Pancreas (tissue), 10 donors: ENCODE data around the gene DOCK3. TPM values are rescaled to one million over a fixed set of nuclear protein-coding genes. Genes with fewer than 3 reads are reported as not detected.

Experiments
- ATAC-seq, 4 donors: fragments of 200-7000 bp; cut with Tn5 transposase; one replicate each; pipeline versions ENCODE4 v1.8.0 to v1.9.1; 2020; ENCODE audit warnings: mild to moderate bottlenecking in 4 of 4, moderate library complexity in 4 of 4
- DNase-seq, 6 donors: peaks; one replicate each; pipeline ENCODE4 v3.0.0-alpha.2; 2020
- FAIRE-seq: peaks from 2 replicates; lab custom pipeline; 2012; peaks lifted over from hg19 to GRCh38; lab: Jason Lieb, UNC
- H3K27ac ChIP-seq, 4 donors: fragments of 200-600 bp; sonication (generic); 1 replicate in 3 of 4; 2 replicates in 1 of 4; pipeline versions ENCODE4 v1.5.0 to v1.8.0; 2020
- H3K27me3 ChIP-seq, 4 donors: fragments of 200-600 bp; one replicate each; pipeline ENCODE4 v1.8.0; 2021
- H3K36me3 ChIP-seq, 3 donors: fragments of 200-600 bp; sonication (generic) in 1 of 3; one replicate each; pipeline versions ENCODE4 v1.5.0 to v1.8.0; 2020 to 2021
- H3K4me1 ChIP-seq, 3 donors: fragments of 200-600 bp; one replicate each; pipeline ENCODE4 v1.8.0; 2021
- H3K4me3 ChIP-seq, 4 donors: fragments of 200-600 bp; sonication (generic) in 2 of 4; one replicate each; pipeline versions ENCODE4 v1.5.0 to v1.8.0; 2020 to 2021
- H3K9me3 ChIP-seq, 4 donors: fragments of 200-600 bp; one replicate each; pipeline ENCODE4 v1.8.0; 2021
- WGBS, 2 donors: extraction: QIAGEN DNeasy Blood & Tissue Kit; methylation state at CpG; one replicate each; pipeline ENCODE4 v1.1.7; 2013; 5-methylcytosine and 5-hydroxymethylcytosine counted together
- intact Hi-C, 3 donors: fragments of 100-400 bp; cut with DNase I; formaldehyde crosslinking; loops; one replicate each; pipeline versions ENCODE4 v1.11.1 to v1.14.2; 2022
- polyA plus RNA-seq, 2 donors: library from polyadenylated mRNA; stranded (reverse); fragments of 200-250 nt; gene quantifications; one replicate each; pipeline ENCODE4 v1.2.3, GENCODE V29; 2013
- total RNA-seq, 6 donors: library from RNA; stranded (reverse); fragmentation: NEBNext Ultra II Directional in 4 of 6; extraction: Animal tissue kit (Norgen Biotek cat#: 25700) in 4 of 6; gene quantifications; one replicate each; pipeline versions ENCODE4 v1.2.1 to v1.2.4, GENCODE V29; 2021 to 2023
- TF ChIP-seq, protein P1 (sequence below), 4 donors: fragments of 200-600 bp; sonication (generic) in 3 of 4; IDR thresholded peaks; one replicate each; pipeline versions ENCODE4 v1.5.0 to v1.8.0; 2021; ENCODE audit warnings: antibody characterized with exemption in 4 of 4
- donor health status: healthy with polysubstance abuse.
- donor health status: DM: no; HTN: no; CAD: no; lungs with moderate emphysema.
- donor health status: DM: no; HTN: no; CAD: no.
- donor health status: control.
- donor health status: control.
- donor health status: Bipolar disorder and iron deficiency.
- donor health status: DM: yes; HTN: yes; CAD: no.
- donor health status: DM: no; HTN: no; CAD: no.
- donor health status: DM: no; HTN: no; CAD: no.
- donor health status: DM: yes; HTN: yes; CAD: no.

Gene DOCK3
- total and polyA plus RNA-seq, 8 donors = 0.09 to 1.5 (median 0.36) TPM

DNA sequence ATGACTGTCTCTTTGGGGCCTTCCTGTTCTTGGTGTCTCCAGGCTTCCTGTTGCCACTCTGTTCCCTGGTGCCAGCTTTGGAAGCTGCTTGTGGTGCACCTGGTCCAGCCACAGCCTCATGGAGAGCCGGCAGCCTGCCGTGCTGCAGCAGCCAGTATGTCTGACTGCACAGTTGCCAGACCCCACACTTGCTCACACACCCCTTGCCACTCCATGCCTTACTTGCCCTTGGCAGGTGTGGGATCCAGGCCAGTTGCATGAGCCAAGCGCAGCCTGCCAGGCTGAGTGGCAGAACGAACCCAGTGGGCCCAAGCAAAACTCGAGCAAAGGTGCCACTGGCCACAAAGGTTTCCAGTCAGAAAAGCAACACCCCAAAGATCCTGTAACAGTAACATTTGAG, 309.2 kb downstream of the DOCK3 start:
- TF ChIP-seq, protein P1, sequence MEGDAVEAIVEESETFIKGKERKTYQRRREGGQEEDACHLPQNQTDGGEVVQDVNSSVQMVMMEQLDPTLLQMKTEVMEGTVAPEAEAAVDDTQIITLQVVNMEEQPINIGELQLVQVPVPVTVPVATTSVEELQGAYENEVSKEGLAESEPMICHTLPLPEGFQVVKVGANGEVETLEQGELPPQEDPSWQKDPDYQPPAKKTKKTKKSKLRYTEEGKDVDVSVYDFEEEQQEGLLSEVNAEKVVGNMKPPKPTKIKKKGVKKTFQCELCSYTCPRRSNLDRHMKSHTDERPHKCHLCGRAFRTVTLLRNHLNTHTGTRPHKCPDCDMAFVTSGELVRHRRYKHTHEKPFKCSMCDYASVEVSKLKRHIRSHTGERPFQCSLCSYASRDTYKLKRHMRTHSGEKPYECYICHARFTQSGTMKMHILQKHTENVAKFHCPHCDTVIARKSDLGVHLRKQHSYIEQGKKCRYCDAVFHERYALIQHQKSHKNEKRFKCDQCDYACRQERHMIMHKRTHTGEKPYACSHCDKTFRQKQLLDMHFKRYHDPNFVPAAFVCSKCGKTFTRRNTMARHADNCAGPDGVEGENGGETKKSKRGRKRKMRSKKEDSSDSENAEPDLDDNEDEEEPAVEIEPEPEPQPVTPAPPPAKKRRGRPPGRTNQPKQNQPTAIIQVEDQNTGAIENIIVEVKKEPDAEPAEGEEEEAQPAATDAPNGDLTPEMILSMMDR (IDR thresholded peaks at IDR 0.05) = no peak
- H3K27me3 ChIP-seq = no peaks in the 10 kb centered on the region
- H3K4me1 ChIP-seq = no peaks in the 10 kb centered on the region
- ATAC-seq = no peak
- H3K27ac ChIP-seq = no peak overlapping the region
- no peaks in the 10 kb centered on the region for H3K9me3 ChIP-seq
- intact Hi-C loops = no loop called here
- DNase-seq = no peak
- no peak overlapping the region for H3K4me3 ChIP-seq
- no peaks in the 10 kb centered on the region for H3K36me3 ChIP-seq
- 88 to 90% methylated on average over 5 of the region's 5 CpGs for WGBS, 2 donors
- FAIRE-seq = no peak

- H3K27ac ChIP-seq = no peak overlapping the region
- TF ChIP-seq, protein P1 (IDR thresholded peaks at IDR 0.05) = no peak
- no peaks in the 10 kb centered on the region for H3K36me3 ChIP-seq
- intact Hi-C loops = no loop called here
- 8 to 13% methylated on average over 1 of the region's 1 CpG for WGBS, 2 donors
- no peak overlapping the region for H3K4me3 ChIP-seq
- DNase-seq = no peak
- H3K9me3 ChIP-seq = no peaks in the 10 kb centered on the region
- ATAC-seq = no peak
- no peak for FAIRE-seq
- H3K27me3 ChIP-seq = no peaks in the 10 kb centered on the region
- H3K4me1 ChIP-seq = no peaks in the 10 kb centered on the region
Observed at GRCh38 chr3:50985893-50986292, 311.2 kb downstream of the DOCK3 start.

GRCh38 chr3:50986726-50987125, 312.0 kb downstream of the DOCK3 start:
- DNase-seq (no peak), FAIRE-seq (no peak), ATAC-seq (no peak)
- intact Hi-C loops = no loop called here
- H3K4me1 ChIP-seq = no peaks in the 10 kb centered on the region
- no peaks in the 10 kb centered on the region for H3K36me3 ChIP-seq
- H3K27ac ChIP-seq = no peak overlapping the region
- H3K4me3 ChIP-seq = no peak overlapping the region
- WGBS, 2 donors = 75 to 77% methylated on average over 2 of the region's 2 CpGs
- no peaks in the 10 kb centered on the region for H3K9me3 ChIP-seq
- H3K27me3 ChIP-seq = no peaks in the 10 kb centered on the region
- TF ChIP-seq, protein P1 (IDR thresholded peaks at IDR 0.05) = no peak

DNA sequence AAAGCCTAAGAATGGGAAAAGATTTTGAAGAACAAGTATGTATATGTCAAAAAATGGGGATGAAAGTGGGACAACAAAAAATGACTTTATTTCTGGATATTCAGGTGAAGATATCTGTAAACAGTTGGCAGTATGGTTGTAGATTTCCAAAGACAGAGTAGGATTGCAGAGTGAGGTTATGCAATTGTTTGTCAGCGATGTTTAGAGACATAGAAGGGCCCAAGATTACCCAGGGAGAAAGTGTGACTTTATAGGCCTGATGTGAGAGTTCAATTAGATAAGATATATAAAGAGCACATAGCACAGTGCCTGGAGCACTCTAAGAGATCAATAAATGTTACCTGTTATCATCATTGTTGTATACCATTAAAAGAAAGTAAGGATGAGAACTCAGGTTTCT, 319.8 kb downstream of the DOCK3 start:
- TF ChIP-seq, protein P1 (IDR thresholded peaks at IDR 0.05) = no peak
- H3K4me1 ChIP-seq = no peaks in the 10 kb centered on the region
- DNase-seq (no peak), FAIRE-seq (no peak), ATAC-seq (no peak)
- no peaks in the 10 kb centered on the region for H3K9me3 ChIP-seq
- no peaks in the 10 kb centered on the region for H3K27me3 ChIP-seq
- 75 to 83% methylated on average over 1 of the region's 1 CpG for WGBS, 2 donors
- intact Hi-C loops = no loop called here
- H3K27ac ChIP-seq = no peak overlapping the region
- no peak overlapping the region for H3K4me3 ChIP-seq
- H3K36me3 ChIP-seq = no peaks in the 10 kb centered on the region

DNA sequence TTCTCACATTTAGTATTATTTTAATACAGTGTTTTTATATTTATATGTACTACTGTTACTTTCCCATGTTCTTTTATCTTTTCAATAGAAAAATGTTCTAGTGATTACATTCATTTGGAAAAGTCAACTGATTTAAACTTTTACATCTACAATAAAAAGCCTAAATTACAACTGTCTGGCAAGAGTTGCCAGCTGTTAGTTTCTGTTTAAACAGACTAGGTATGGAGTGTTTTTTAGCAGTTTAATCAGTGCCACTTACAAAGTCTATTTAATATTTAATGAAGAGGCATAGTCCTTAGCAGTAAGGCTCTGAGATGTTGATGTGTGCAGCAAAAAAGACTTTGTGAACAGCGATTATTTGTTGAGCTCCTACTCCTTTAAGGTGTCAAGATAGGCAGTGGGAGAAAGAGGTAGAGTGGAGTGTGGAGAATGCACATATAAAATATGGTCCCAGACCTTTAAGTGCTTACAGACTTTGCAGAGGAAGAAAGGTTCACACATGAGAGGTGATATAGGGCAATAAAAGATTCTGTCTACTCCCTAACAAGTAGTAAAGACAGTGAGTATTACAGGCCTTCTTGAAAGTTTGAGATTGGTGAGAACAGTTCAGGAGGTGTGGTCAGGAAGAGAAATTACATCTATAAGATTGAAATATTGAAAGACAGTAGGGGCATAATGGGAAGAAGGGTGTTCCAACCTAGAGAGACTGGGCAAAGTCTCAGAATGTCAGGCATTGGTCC, 320.5 kb downstream of the DOCK3 start:
- no peak overlapping the region for H3K27ac ChIP-seq
- 66 to 67% methylated on average over 1 of the region's 1 CpG for WGBS, 2 donors
- intact Hi-C loops = no loop called here
- TF ChIP-seq, protein P1 (IDR thresholded peaks at IDR 0.05) = no peak
- FAIRE-seq (no peak), DNase-seq (no peak), ATAC-seq (no peak)
- no peak overlapping the region for H3K4me3 ChIP-seq
- H3K27me3 ChIP-seq = no peaks in the 10 kb centered on the region
- no peaks in the 10 kb centered on the region for H3K36me3 ChIP-seq
- no peaks in the 10 kb centered on the region for H3K4me1 ChIP-seq
- H3K9me3 ChIP-seq = no peaks in the 10 kb centered on the region
